Left lung (tissue), 10 donors: ENCODE data around the gene MTOR. TPM values are rescaled to one million over a fixed set of nuclear protein-coding genes. Genes with fewer than 3 reads are reported as not detected.

ENCODE experiments used
- ATAC-seq: fragments of 200-7000 bp; cut with Tn5 transposase; one replicate; pipeline ENCODE4 v1.9.1; 2020; ENCODE audit warnings: moderate library complexity
- DNase-seq, 4 donors: peaks; one replicate each; pipeline ENCODE4 v3.0.0-alpha.2; 2013 to 2020
- H3K27ac ChIP-seq, 2 donors: fragments of 200-600 bp; sonication (generic) in 1 of 2; one replicate each; pipeline versions ENCODE4 v1.5.0 to v1.8.0; 2020 to 2021
- H3K27me3 ChIP-seq, 2 donors: fragments of 200-600 bp; sonication (generic) in 1 of 2; one replicate each; pipeline versions ENCODE4 v1.5.0 to v1.8.0; 2020 to 2021
- H3K36me3 ChIP-seq, 2 donors: fragments of 200-600 bp; sonication (generic) in 1 of 2; one replicate each; pipeline versions ENCODE4 v1.5.0 to v1.8.0; 2020 to 2021
- H3K4me1 ChIP-seq, 2 donors: fragments of 200-600 bp; one replicate each; pipeline ENCODE4 v1.8.0; 2021
- H3K4me3 ChIP-seq, 2 donors: fragments of 200-600 bp; sonication (generic) in 1 of 2; one replicate each; pipeline versions ENCODE4 v1.5.0 to v1.8.0; 2020 to 2021; ENCODE audit warnings: mild to moderate bottlenecking in 1 of 2
- H3K9me3 ChIP-seq, 2 donors: fragments of 200-600 bp; sonication (generic) in 1 of 2; one replicate each; pipeline versions ENCODE4 v1.5.0 to v1.8.0; 2020 to 2021
- CTCF ChIP-seq, 2 donors: fragments of 200-600 bp; sonication (generic) in 1 of 2; IDR thresholded peaks; one replicate each; pipeline versions ENCODE4 v1.5.0 to v1.8.0; 2021; ENCODE audit warnings: antibody characterized with exemption in 2 of 2
- intact Hi-C, 2 donors: fragments of 100-400 bp; cut with DNase I; formaldehyde crosslinking; loops; one replicate each; pipeline versions ENCODE4 v1.11.2 to v1.14.2; 2022
- polyA plus RNA-seq, 6 donors: library from polyadenylated mRNA; unstranded; fragments of 120-200 nt; gene quantifications; one replicate each; pipeline ENCODE4 v1.2.1, GENCODE V29; 2013; ENCODE audit not compliant: insufficient read length in 6 of 6
- total RNA-seq, 2 donors: library from RNA; stranded (reverse); fragmentation: NEBNext Ultra II Directional; extraction: Animal tissue kit (Norgen Biotek cat#: 25700); gene quantifications; one replicate each; pipeline ENCODE4 v1.2.1, GENCODE V29; 2021
- donor health status: DM: no; HTN: yes; CAD: no.
- donor health status: DM: no; HTN: no; CAD: no.

Gene MTOR
- total and polyA plus RNA-seq, 8 donors, result 38.0 to 45.4 (median 39.9) TPM

DNA sequence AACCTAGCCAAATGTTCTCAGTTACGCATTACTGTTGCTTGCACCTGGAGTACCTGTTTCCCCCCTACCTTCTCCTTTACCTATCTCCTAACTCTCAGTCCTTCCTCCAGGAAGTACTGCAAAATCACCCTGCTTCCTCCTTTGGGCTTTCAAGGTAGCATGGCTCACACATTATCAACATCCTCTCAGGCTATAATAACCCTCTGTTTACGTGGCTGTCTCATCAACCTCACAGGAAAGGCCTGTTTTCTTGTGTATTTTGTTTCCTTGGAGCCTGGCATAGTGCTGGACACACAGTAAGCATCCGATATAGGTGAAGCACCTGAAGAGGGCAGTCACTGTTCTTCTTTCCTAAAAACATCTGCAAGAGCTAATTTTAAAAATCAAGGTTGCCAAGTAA, 105.9 kb downstream of the MTOR start:
- H3K36me3 ChIP-seq, result peaks cover 0 to 52% of the 10 kb centered on the region in 2 donors
- no peak overlapping the region for H3K27ac ChIP-seq
- H3K9me3 ChIP-seq, result no peaks in the 10 kb centered on the region
- TF ChIP-seq CTCF (IDR thresholded peaks at IDR 0.05), result no peak
- H3K4me1 ChIP-seq, result peaks cover 14 to 16% of the 10 kb centered on the region in 2 donors
- DNase-seq, result no peak
- ATAC-seq, result no peak
- H3K27me3 ChIP-seq, result no peaks in the 10 kb centered on the region
- intact Hi-C loops, result no loop called here
- no peak overlapping the region for H3K4me3 ChIP-seq

DNA sequence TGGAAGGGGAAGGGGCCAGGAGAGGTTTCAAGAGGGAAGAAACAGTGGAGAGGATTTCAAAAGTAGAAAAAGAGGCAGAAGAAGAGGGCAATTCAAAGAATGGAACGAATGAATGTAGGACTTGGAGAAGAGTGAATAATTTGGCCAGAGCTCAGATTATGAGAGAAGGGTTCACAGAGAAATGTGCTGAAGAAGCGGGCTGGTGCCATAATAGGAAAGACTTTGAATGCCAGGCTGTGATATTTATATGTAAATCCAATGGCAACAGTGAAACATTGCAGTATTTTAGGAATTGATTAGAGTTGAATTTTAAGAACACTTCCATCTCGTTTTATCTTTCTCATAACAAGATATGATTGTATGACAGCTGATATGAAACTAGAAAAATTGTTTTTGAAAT, 109.2 kb downstream of the MTOR start:
- Histone ChIP-seq H3K4me1 (peaks cover 13 to 20% of the 10 kb centered on the region in 2 donors), H3K9me3 (no peaks in the 10 kb centered on the region), H3K36me3 (peaks cover 0 to 65% of the 10 kb centered on the region in 2 donors), H3K27me3 (no peaks in the 10 kb centered on the region), H3K4me3 (no peak overlapping the region), H3K27ac (no peak overlapping the region)
- TF ChIP-seq CTCF (IDR thresholded peaks at IDR 0.05), result no peak
- ATAC-seq (no peak), DNase-seq (no peak)
- intact Hi-C loops, result no loop called here

DNA sequence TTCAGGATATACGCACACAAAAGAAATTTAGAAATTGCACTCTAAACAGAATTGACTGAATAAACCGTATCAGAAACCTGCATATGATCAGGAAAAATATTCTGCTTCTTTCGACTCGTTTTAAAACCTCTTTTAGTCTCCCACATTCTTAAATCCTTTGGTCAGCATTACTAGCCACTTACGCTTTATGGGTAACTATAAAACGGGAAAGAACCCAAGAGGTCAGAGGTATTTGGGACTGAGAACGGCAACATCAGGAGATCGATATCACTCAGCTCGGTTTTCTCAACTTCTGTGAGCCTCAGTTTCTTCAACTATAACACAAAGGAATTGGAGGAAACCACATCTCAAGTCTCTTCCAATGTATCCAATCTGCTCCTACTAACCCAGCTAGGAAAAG, 109.6 kb downstream of the MTOR start:
- H3K27ac ChIP-seq, result peak overlapping the region in 1 of 2 donors; percentile 2
- H3K36me3 ChIP-seq, result peaks cover 0 to 69% of the 10 kb centered on the region in 2 donors
- no peak for DNase-seq
- no peaks in the 10 kb centered on the region for H3K27me3 ChIP-seq
- TF ChIP-seq CTCF (IDR thresholded peaks at IDR 0.05), result no peak
- H3K4me3 ChIP-seq, result no peak overlapping the region
- no peak for ATAC-seq
- H3K9me3 ChIP-seq, result no peaks in the 10 kb centered on the region
- intact Hi-C loops, result no loop called here
- peaks cover 13 to 18% of the 10 kb centered on the region in 2 donors for H3K4me1 ChIP-seq

GRCh38 chr1:11151826-11152612, 110.3 kb downstream of the MTOR start:
- Histone ChIP-seq H3K27ac (peak overlapping the region; percentile 2 to 16), H3K36me3 (peaks cover 0 to 73% of the 10 kb centered on the region in 2 donors)

More at GRCh38 chr1:11151826-11152612, 110.3 kb downstream of the MTOR start:
- H3K27me3 ChIP-seq, result no peaks in the 10 kb centered on the region
- peaks cover 16 to 18% of the 10 kb centered on the region in 2 donors for H3K4me1 ChIP-seq
- intact Hi-C loops, result no loop called here
- no peaks in the 10 kb centered on the region for H3K9me3 ChIP-seq
- ATAC-seq (peak; percentile 87), DNase-seq (peak in 1 of 4 donors; percentile 62)
- no peak overlapping the region for H3K4me3 ChIP-seq
- no peak for TF ChIP-seq CTCF (IDR thresholded peaks at IDR 0.05)
